ENCODE data around the gene KIF17. TPM values are rescaled to one million over a fixed set of nuclear protein-coding genes. Genes with fewer than 3 reads are reported as not detected.

The KIF17 gene
- total and polyA plus RNA-seq, 2 of the 4 experiments (the other 2 are of a cell fraction) = 4.5 to 5.7 TPM

DNA sequence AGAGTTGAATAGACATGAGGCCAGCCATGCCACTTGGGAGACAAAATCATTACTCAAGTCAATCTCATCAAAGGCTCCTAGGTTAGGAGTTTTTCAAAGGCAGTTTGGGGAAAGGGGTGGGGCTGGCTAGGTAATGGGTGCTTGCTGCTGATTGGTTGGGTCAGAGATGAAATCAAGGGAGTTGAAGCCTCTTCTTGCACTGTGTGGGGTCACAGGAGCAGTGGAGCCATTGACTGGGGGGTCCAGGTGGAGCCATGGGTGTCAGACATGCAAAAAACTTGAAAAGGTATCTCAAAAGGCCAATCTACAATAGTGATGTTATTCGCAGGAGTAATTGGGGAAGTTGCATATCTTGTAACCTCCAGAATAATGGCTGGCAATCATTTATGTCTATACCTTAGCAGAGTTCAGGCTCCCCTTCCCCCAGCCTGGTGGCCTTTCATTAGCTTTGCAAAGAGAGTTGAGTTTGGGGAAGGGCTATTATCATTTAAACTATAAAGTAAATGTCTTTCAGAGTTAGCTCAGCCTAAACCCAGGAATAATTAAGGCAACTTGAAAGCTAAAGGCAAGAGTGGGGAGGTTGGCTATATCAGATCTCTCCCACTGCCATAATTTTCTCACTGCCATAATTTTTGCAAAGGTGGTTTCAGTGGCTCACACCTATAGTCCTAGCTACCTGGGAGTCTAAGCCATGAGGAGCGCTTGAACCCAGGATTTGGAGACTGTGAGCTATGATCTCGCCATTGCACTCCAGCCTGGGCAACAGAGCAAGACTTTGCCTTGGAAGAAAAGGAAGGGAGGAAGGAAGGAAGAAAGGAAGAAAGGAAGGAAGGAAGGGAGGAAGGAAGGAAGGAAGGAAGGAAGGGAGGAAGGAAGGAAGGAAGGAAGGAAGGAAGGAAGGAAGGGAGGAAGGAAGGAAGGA is 92.4 kb downstream of the KIF17 start:
- Histone ChIP-seq H2AK9ac (replicated peaks; ENCODE audit: low read depth, low read length, poor library complexity) (no peak overlapping the region), H3K27me3 (ENCODE audit: control insufficient read depth, insufficient read depth, low read length) (peaks cover 4% of the 10 kb centered on the region), H3K4me1 (ENCODE audit: control insufficient read depth, insufficient read depth, low read length) (no peaks in the 10 kb centered on the region), H3K9me3 (ENCODE audit: control insufficient read depth, insufficient read depth, low read length) (0 out of 2 replicates have a peak, but pooled peaks cover 2% of the 10 kb centered on the region), H4K8ac (ENCODE audit: low read depth in 2 of 2, low read length in 2 of 2) (no peak overlapping the region), H3K18ac (ENCODE audit: low read depth, low read length) (no peak overlapping the region), H2AFZ (replicated peaks; ENCODE audit: low read length, poor library complexity) (no peak overlapping the region), H3K4ac (ENCODE audit: low read depth, low read length) (no peak overlapping the region), H2BK15ac (ENCODE audit: low read depth, low read length) (no peak overlapping the region), H2BK5ac (ENCODE audit: low read depth, low read length, poor library complexity, severe bottlenecking) (no peak overlapping the region), H3K4me3 (ENCODE audit: insufficient read depth, low read depth, low read length) (no peak overlapping the region), H3K79me1 (ENCODE audit: low read depth in 1 of 2, low read length in 2 of 2) (no peaks in the 10 kb centered on the region), H3K56ac (ENCODE audit: extremely low read depth, insufficient read depth, low read length) (no peak overlapping the region), H3K9ac (ENCODE audit: low read depth, low read length) (no peak overlapping the region), H4K5ac (ENCODE audit: low read depth, low read length) (no peak overlapping the region), H2AK5ac (ENCODE audit: low read depth, low read length) (no peak overlapping the region), H4K20me1 (ENCODE audit: insufficient read depth, low read length) (no peaks in the 10 kb centered on the region), H2BK120ac (ENCODE audit: low read depth, low read length) (no peak overlapping the region), H2BK20ac (ENCODE audit: low read depth, low read length) (no peak overlapping the region), H3K27ac (ENCODE audit: insufficient read depth, low read length) (no peak overlapping the region), H3K36me3 (ENCODE audit: control insufficient read depth, insufficient read depth, low read length) (no peaks in the 10 kb centered on the region), H3K23ac (ENCODE audit: low read depth, low read length) (no peak overlapping the region), H4K91ac (ENCODE audit: insufficient read depth, low read depth, low read length) (no peak overlapping the region), H3K14ac (replicated peaks; ENCODE audit: low read depth, low read length) (no peak overlapping the region), H3K4me2 (ENCODE audit: low read depth, low read length) (no peak overlapping the region), H3K9me1 (ENCODE audit: insufficient read depth, low read length) (no peaks in the 10 kb centered on the region)
- in situ Hi-C loops (cut with MboI; ENCODE audit: low sequenced_read_pairs) (loop anchor here (25.0 kb wide), 1 partner anchor 413 kb away; no protein-coding TSS in a partner anchor), dilution Hi-C loops (cut with HindIII; ENCODE audit: low sequenced_read_pairs, unreplicated experiment) (no loop called here), intact Hi-C loops (cut with micrococcal nuclease) (no loop called here)
- DNase-seq (no peak), ATAC-seq (ENCODE audit: low read depth) (no peak)
- POLR2A ChIA-PET (ENCODE audit: unreplicated experiment) = no interaction called here
- no TSS peak for BruUV-seq (replicated peaks)
- no CpG with 5 or more reads among the region's 3 CpGs for WGBS, 2 experiments (ENCODE audit: extremely low coverage in 2 of 2, insufficient read length in 1 of 2)
- TF ChIP-seq CHD1 (IDR thresholded peaks at IDR 0.05; ENCODE audit: low read depth, low read length) (no peak), BHLHE40 (IDR thresholded peaks at IDR 0.05; ENCODE audit: low read depth, low read length) (no peak), SMC3 (IDR thresholded peaks at IDR 0.05; ENCODE audit: low read depth, low read length) (no peak)
- TF ChIP-seq, protein P1, sequence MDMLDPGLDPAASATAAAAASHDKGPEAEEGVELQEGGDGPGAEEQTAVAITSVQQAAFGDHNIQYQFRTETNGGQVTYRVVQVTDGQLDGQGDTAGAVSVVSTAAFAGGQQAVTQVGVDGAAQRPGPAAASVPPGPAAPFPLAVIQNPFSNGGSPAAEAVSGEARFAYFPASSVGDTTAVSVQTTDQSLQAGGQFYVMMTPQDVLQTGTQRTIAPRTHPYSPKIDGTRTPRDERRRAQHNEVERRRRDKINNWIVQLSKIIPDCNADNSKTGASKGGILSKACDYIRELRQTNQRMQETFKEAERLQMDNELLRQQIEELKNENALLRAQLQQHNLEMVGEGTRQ (IDR thresholded peaks at IDR 0.05; ENCODE audit: low read depth, low read length) = no peak
- CTCF ChIA-PET = no interaction called here

Data from IMR-90 (cell line).